HG03175 (cell line): ENCODE results near the gene B3GALNT2.

Experiments
- ATAC-seq: cut with Tn5 transposase; IDR thresholded peaks from one replicate; pipeline ENCODE4 v1.9.1; 2021; ENCODE audit warnings: mild to moderate bottlenecking, moderate library complexity; ENCODE audit not compliant: unreplicated experiment

The B3GALNT2 gene

GRCh38 chr1:235455823-235456222, 48.4 kb downstream of the B3GALNT2 start:
- ATAC-seq, result no peak

DNA sequence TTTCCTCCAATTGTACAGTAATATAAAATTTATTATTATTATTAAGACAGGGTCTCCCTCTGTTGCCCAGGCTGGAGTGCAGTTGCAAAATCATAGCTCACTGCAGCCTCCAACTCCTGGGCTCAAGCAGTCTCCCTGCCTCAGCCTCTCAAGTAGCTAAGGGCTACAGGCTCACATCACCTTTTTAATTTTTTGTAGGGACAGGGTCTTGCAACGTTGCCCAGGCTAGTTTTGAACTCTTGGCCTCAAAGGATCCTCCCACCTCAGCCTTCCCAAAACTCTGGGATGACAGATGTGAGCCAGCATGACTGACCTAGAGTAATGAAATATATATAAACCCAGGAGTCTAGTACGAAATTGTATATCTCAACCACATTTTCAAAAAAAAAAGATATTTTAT, 49.2 kb downstream of the B3GALNT2 start:
- no peak for ATAC-seq

- no peak for ATAC-seq
These were observed 50.2 kb downstream of the B3GALNT2 start for GRCh38 chr1:235454021-235454420.

DNA sequence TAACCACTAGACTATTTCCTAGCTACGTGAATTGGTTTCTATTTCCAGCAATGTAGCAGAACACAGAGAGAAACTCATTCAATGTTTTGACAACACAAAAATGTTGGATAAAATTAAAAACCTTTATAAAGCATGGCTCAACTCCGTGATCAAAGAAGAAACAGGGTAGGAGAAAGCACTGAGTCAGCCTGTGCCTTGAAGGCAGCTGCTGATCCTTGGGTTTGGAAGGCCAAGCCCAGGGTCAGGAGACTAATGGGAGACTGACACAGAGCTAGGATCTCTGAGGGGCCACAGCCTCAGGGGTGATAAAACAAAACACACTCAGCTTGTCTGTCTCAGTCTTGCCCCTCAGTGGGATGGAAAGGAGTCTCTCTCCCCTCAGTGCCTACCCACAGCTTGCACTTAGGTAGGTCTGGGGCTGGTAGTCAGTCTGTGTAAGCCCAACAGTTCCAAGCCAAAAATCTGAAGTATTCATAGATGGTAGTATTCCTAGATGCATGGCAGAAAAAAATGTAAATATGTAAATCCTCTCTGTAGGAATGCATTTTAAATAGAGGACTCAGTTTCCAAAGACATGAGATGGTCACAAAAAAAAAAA, 53.3 kb downstream of the B3GALNT2 start:
- no peak for ATAC-seq

DNA sequence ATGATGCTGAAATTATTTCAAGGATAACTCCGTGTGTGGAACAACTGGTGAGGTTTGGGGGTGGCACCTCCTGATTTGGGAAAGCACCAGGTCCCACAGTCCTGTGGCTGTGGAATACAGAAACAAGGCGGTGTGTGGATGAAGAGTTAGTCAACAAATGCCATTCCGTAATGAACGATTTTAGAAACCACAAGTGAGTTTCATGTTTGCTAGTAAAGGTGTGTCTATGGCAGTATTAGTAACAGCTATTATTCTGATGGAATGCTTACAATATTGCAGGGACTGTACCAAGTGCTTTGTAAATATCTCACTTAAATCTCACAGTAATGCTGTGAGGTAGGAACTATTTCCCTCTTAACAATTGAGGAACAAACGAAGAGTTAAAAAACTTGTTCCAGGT, 53.8 kb downstream of the B3GALNT2 start:
- no peak for ATAC-seq

- no peak for ATAC-seq
These were observed 55.6 kb downstream of the B3GALNT2 start for GRCh38 chr1:235448616-235449015.

DNA sequence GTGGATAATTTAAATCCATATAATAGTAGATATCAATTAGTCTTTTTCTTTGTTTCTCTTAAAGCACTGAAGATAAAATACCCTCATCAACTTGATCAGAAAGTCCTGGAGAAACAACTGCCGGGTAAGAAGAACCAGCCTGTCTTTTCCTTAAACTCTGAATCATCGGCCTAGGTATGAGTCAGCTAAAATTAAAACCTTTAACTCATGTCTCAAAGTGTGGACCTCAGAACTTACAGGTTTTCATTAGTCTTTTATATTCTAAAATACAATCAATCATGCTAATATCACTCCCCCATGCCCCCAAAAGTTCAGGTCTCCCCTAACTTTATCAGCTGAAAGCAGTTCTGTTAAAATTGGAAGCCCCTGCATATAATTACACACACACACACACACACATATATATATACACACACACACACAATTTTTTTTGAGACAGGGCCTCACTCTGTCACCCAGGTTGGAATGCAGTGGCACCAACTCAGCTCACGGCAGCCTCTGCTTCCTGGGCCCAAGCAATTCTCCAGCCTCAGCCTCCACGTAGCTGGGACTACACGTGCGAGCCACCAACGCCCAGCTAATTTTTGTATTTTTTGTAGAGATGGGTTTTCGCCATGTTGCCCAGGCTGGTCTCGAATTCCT, 61.3 kb downstream of the B3GALNT2 start:
- no peak for ATAC-seq

GRCh38 chr1:235441159-235441685, 63.0 kb downstream of the B3GALNT2 start:
- ATAC-seq, result no peak

GRCh38 chr1:235434001-235434400, 70.3 kb downstream of the B3GALNT2 start:
- no peak for ATAC-seq

GRCh38 chr1:235430991-235431390, 73.3 kb downstream of the B3GALNT2 start:
- no peak for ATAC-seq

DNA sequence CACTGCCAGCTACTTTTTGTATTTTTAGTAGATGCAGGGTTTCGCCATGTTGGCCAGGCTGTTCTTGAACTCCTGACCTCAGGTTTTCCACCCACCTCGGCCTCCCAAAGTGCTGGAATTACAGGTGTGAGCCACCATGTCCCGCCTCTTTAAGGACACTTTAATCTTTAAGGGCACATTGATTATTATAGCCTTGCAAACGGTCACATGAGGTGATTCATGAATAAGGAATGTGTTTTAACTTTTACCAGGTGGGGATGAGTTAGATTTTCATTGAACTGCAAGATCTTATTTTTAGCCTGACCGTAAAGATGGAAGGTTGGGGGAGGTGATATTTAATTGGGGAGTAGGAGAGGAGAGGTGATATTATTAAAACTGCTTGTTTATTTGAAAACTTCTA, 75.1 kb downstream of the B3GALNT2 start:
- no peak for ATAC-seq

GRCh38 chr1:235427447-235427846, 76.8 kb downstream of the B3GALNT2 start:
- no peak for ATAC-seq

DNA sequence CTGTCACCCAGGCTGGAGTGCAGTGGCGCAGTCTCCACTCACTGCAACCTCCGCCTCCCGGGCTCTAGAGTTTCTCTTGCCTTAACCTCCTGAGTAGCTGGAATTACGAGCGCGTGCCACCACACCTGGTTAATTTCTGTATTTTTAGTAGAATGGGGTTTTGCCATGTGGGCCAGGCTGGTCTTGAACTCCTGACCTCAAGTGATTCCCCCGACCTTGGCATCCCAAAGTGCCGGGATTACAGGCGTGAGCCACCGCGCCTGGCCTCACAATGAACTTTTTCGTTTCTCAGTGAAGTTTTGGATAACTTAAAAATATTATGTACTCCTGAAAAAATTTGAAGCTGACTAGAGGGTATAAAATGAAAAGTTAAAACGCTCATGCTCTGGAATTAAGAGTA, 77.6 kb downstream of the B3GALNT2 start:
- ATAC-seq, result no peak

GRCh38 chr1:235426143-235426542, 78.1 kb downstream of the B3GALNT2 start:
- ATAC-seq, result no peak

DNA sequence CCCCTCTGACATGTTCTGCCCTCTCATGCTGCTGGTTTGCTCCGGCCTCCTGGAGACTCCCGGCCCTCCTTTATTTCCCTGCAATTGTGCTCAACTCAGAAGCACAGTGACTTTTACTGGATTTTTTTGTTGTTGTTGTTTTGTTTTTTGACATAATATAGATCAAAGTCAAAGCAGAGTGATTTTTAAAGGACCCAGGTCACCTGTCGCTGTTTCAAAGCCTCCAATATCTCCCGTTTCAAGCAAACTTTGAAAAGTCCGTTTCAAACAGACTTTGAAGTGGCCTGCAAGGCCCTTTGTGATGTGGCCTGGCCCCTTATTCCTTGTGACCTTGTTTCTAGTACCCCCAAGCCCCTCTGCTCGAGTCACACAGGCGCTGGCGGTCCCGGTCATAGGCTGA, 78.9 kb downstream of the B3GALNT2 start:
- no peak for ATAC-seq

- ATAC-seq, result no peak
These were observed 80.2 kb downstream of the B3GALNT2 start for GRCh38 chr1:235424092-235424491.

DNA sequence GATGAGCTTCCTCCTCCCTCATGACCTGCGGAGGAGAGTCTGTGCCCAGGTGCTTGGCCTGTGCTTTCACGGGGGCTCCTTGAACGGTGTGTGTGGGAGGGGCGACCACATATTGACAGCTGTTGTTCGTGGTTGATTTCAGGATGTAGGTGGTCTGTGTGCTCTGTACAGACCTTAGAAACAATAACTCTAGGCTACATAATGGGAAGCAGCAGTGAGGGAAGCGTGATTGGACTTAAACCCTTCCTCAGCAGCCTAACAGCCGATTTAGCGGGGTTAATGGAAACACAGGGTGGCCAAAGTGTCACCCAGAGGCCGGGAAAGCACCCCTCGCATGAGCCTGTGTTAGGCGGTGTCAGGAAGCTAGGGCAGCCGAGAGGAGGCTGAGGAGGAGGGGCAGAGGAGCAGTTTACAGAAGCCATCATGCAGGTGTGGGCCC, 81.0 kb downstream of the B3GALNT2 start:
- ATAC-seq, result no peak

DNA sequence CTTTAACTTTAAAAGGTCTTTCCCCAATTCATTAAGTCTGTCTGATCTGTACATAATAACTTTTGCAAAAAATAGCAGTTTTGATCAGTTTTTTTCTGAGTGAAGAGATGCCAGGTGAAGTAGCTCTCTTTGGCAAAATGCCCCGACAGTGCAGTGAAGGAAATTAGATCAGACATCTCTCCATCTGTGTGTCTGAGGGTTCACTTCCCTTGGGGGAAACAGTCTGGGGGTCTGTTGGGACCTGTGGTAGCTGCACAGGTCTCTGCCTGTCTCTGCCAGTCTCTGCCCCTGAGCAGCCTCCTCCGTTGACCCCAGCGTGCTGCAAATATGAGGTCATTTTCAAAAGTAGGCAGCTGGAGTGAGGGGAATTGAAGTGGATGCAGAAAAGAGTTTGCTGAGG, 82.5 kb downstream of the B3GALNT2 start:
- ATAC-seq, result no peak

DNA sequence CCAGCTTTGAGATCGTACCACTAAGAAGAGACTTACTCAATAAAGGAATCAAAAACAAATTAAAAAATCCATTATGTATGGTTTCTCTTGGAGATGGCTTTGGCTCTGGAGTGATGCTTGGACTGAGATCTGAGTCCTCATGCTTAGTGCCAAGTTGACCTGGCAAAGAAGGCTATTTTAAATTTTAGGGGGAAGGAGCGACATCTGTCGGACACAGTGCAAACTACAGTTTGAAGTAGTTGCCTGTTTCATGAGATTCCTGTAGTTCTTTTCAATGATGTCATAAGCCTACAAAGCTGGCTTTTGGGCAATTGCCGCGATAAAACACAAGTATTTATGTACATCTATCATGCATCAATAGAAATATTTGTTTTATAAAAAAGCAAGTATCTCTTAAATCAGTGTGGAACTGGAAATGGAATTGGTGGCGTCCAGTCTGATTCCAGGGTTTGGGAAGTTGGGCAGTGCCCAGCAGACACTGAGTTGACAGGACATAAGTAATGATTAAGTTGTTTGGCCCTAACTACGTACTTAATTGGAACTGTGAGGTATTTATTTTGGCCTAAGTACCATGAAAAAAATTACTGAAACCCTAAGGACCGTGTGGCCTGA, 87.1 kb downstream of the B3GALNT2 start:
- ATAC-seq, result no peak

- no peak for ATAC-seq
These were observed 87.6 kb downstream of the B3GALNT2 start for GRCh38 chr1:235416662-235417049.

GRCh38 chr1:235415008-235415904, 89.0 kb downstream of the B3GALNT2 start:
- ATAC-seq, result peak; percentile 77
